Inflammatory macrophage treated with lipopolysaccharide for 1 hour (primary cell): Measurements from ENCODE around the gene ASTL.

Source experiments
- DNase-seq, 2 donors: peaks; one replicate each; pipeline ENCODE4 v3.0.0-alpha.2; 2020 to 2022

ASTL gene

GRCh38 chr2:96111257-96111640 lies 27.1 kb downstream of the ASTL start:
- DNase-seq = no peak

- no peak for DNase-seq
Measured at GRCh38 chr2:96110621-96111256, 27.6 kb downstream of the ASTL start.

GRCh38 chr2:96109931-96110511 lies 28.3 kb downstream of the ASTL start:
- no peak for DNase-seq

GRCh38 chr2:96109361-96109680 lies 29.0 kb downstream of the ASTL start:
- no peak for DNase-seq

GRCh38 chr2:96108541-96109360 lies 29.6 kb downstream of the ASTL start:
- no peak for DNase-seq

- no peak for DNase-seq
Measured at GRCh38 chr2:96108151-96108540, 30.2 kb downstream of the ASTL start.

- DNase-seq = no peak
Measured at GRCh38 chr2:96107708-96108065, 30.6 kb downstream of the ASTL start.

GRCh38 chr2:96106991-96107707 lies 31.2 kb downstream of the ASTL start:
- DNase-seq = no peak

- DNase-seq = no peak
Measured at GRCh38 chr2:96105994-96106715, 32.1 kb downstream of the ASTL start.

- no peak for DNase-seq
Measured at GRCh38 chr2:96105152-96105915, 33.0 kb downstream of the ASTL start.

GRCh38 chr2:96104487-96104861 lies 33.8 kb downstream of the ASTL start:
- DNase-seq = no peak

GRCh38 chr2:96103761-96104486 lies 34.4 kb downstream of the ASTL start:
- DNase-seq = no peak

GRCh38 chr2:96103187-96103601 lies 35.1 kb downstream of the ASTL start:
- no peak for DNase-seq

- no peak for DNase-seq
Measured at GRCh38 chr2:96102596-96103186, 35.6 kb downstream of the ASTL start.

- no peak for DNase-seq
Measured at GRCh38 chr2:96100893-96101304, 37.4 kb downstream of the ASTL start.

GRCh38 chr2:96099861-96100798 lies 38.2 kb downstream of the ASTL start:
- no peak for DNase-seq

GRCh38 chr2:96098900-96099590 lies 39.3 kb downstream of the ASTL start:
- DNase-seq = no peak

GRCh38 chr2:96097951-96098823 lies 40.1 kb downstream of the ASTL start:
- DNase-seq = no peak
